Spleen (tissue), 7 donors: ENCODE measurements around the gene EFNA5.

Experiments
- POLR2AphosphoS5 ChIP-seq, 3 donors: sonication (generic); formaldehyde crosslinking; IDR thresholded peaks; one replicate each; pipeline ENCODE4 v1.5.1; 2017; ENCODE audit warnings: antibody characterized with exemption in 3 of 3
- TF ChIP-seq, protein P1 (sequence below), 11 experiments: fragments of 200-600 bp in 7 of 11; fragments of 450-650 bp in 4 of 11; sonication (generic) in 4 of 11; IDR thresholded peaks in 8 of 11; conservative IDR thresholded peaks in 3 of 11; 1 replicate in 7 of 11; 2 replicates in 4 of 11; pipeline versions ENCODE4 v1.4.0 to v1.8.0; 2016 to 2021; ENCODE audit warnings: antibody characterized with exemption in 11 of 11, inconsistent platforms in 4 of 11, mild to moderate bottlenecking in 1 of 11
- donor health status: DM: no; HTN: no; CAD: no; lungs with moderate emphysema.
- donor health status: DM: no; HTN: no; CAD: no.
- donor health status: DM: no; HTN: no; CAD: no.

DNA sequence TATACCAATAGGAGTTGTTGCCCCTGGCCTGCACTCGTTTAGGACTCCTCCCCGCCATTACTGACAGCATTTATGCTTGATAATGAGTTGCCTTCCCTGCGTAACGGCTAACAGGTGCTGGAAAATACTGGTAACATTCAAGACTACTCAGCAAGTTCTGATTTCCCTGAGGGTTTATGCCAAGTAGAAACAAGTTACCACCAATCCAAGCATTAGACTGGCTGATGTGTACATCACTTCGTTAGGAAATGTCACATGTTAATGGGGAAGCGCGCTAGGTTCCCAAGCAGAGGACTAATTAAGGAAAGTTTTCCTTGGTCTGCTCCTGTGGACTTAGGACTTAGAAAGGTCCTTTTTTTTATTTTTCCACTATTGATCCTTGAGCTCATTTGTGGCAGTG is 302.1 kb downstream of the EFNA5 start:
- TF ChIP-seq, protein P1, sequence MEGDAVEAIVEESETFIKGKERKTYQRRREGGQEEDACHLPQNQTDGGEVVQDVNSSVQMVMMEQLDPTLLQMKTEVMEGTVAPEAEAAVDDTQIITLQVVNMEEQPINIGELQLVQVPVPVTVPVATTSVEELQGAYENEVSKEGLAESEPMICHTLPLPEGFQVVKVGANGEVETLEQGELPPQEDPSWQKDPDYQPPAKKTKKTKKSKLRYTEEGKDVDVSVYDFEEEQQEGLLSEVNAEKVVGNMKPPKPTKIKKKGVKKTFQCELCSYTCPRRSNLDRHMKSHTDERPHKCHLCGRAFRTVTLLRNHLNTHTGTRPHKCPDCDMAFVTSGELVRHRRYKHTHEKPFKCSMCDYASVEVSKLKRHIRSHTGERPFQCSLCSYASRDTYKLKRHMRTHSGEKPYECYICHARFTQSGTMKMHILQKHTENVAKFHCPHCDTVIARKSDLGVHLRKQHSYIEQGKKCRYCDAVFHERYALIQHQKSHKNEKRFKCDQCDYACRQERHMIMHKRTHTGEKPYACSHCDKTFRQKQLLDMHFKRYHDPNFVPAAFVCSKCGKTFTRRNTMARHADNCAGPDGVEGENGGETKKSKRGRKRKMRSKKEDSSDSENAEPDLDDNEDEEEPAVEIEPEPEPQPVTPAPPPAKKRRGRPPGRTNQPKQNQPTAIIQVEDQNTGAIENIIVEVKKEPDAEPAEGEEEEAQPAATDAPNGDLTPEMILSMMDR (IDR thresholded peaks at IDR 0.05 in 8 of 11, conservative IDR thresholded peaks at IDR 0.05 in 3 of 11), result no peak
- no peak for TF ChIP-seq POLR2AphosphoS5 (IDR thresholded peaks at IDR 0.05)
